Natural killer cell (primary cell): Measurements from ENCODE around the gene CAMTA1. TPM values are rescaled to one million over a fixed set of nuclear protein-coding genes. Genes with fewer than 3 reads are reported as not detected.

Experiments used
- ATAC-seq, 3 donors: fragments of 150-1000 bp in 2 of 3; fragments of 200-7000 bp in 1 of 3; cut with Tn5 transposase; 1 replicate in 1 of 3; 2 replicates in 2 of 3; pipeline ENCODE4 v1.10.0; 2021; ENCODE audit warnings: mild to moderate bottlenecking in 2 of 3, moderate library complexity in 2 of 3
- DNase-seq, 2 donors: peaks; one replicate each; pipeline versions ENCODE4 v3.0.0 to v3.0.0-alpha.2; 2013 to 2021; ENCODE audit warnings: mixed read lengths in 1 of 2
- H3K27ac ChIP-seq: one replicate; pipeline ENCODE4 v1.5.1; 2013; ENCODE audit warnings: mild to moderate bottlenecking, low read length
- H3K27me3 ChIP-seq: one replicate; pipeline ENCODE4 v1.6.1; 2013; ENCODE audit warnings: low read length; ENCODE audit not compliant: control insufficient read depth, insufficient read depth
- H3K36me3 ChIP-seq: one replicate; pipeline ENCODE4 v1.6.1; 2013; ENCODE audit warnings: low read length; ENCODE audit not compliant: control insufficient read depth, insufficient read depth
- H3K4me1 ChIP-seq: one replicate; pipeline ENCODE4 v1.6.1; 2013; ENCODE audit warnings: low read length; ENCODE audit not compliant: control insufficient read depth, insufficient read depth
- H3K4me3 ChIP-seq: one replicate; pipeline ENCODE4 v1.5.1; 2013; ENCODE audit warnings: low read length
- H3K9me3 ChIP-seq: one replicate; pipeline ENCODE4 v1.6.1; 2013; ENCODE audit warnings: low read length; ENCODE audit not compliant: control insufficient read depth, insufficient read depth
- H3K27ac Mint-ChIP-seq, 2 donors: one replicate each; pipeline ENCODE4 v1.8.0; 2022; ENCODE audit warnings: mild to moderate bottlenecking in 2 of 2, mixed read lengths in 2 of 2, moderate library complexity in 1 of 2
- H3K27me3 Mint-ChIP-seq, 2 donors: one replicate each; pipeline ENCODE4 v1.8.0; 2022; ENCODE audit warnings: low read depth in 2 of 2, mixed read lengths in 2 of 2
- H3K36me3 Mint-ChIP-seq: one replicate; pipeline ENCODE4 v1.8.0; 2022; ENCODE audit warnings: mixed read lengths
- H3K4me1 Mint-ChIP-seq, 2 donors: one replicate each; pipeline ENCODE4 v1.8.0; 2022; ENCODE audit warnings: mixed read lengths in 2 of 2
- H3K4me3 Mint-ChIP-seq: one replicate; pipeline ENCODE4 v1.8.0; 2022; ENCODE audit warnings: mild to moderate bottlenecking, moderate library complexity, mixed read lengths
- H3K9me3 Mint-ChIP-seq, 2 donors: one replicate each; pipeline ENCODE4 v1.8.0; 2022; ENCODE audit warnings: mixed read lengths in 2 of 2
- WGBS: methylation state at CpG from one replicate; pipeline ENCODE4 v1.1.7; 2013; ENCODE audit warnings: missing lambda C conversion rate; ENCODE audit not compliant: insufficient coverage; 5-methylcytosine and 5-hydroxymethylcytosine counted together
- intact Hi-C: fragments of 100-400 bp; cut with micrococcal nuclease; formaldehyde crosslinking; loops from one replicate; pipeline ENCODE4 v1.14.2; 2022
- total RNA-seq, 4 donors: library from RNA; stranded (reverse); fragments of 120-200 nt in 1 of 4; gene quantifications; one replicate each; pipeline versions ENCODE4 v1.2.3 to v1.2.4, GENCODE V29; 2013 to 2022
- TF ChIP-seq, protein P1 (sequence below): fragments of 200-600 bp; IDR thresholded peaks from one replicate; pipeline ENCODE4 v1.8.0; 2022; ENCODE audit warnings: antibody characterized with exemption

CAMTA1 gene
- total RNA-seq, 3 donors from 2014 or later (not counting 1 experiment from before 2014, with no cell fraction given) = 40.6 to 53.3 (median 44.9) TPM

DNA sequence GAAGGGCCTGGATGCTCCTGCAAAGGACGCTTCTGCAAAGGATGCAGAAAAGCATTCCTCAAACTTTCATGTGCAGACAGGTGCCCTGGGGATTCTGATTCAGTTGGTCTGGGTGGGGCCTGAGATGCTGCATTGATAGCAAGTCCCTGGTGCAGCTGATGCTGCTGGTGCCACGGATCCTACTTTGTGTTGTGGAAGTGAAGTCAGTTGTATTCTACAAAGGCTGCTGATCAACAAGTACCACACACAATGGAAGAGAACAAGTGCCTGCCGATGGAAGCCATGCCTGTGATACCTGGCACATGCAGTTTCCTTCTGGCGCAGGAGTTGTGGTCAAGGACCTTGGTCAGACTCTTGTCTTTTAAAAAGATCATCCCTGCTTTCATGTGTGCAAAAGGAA, 478.8 kb downstream of the CAMTA1 start:
- ATAC-seq (no peak), DNase-seq (no peak)
- peaks cover 3% of the 10 kb centered on the region for H3K9me3 ChIP-seq
- intact Hi-C loops = no loop called here
- no peaks in the 10 kb centered on the region for H3K27me3 ChIP-seq
- H3K27ac ChIP-seq = no peak overlapping the region
- H3K9me3 Mint-ChIP-seq = no peaks in the 10 kb centered on the region
- no peaks in the 10 kb centered on the region for H3K4me1 ChIP-seq
- H3K4me3 Mint-ChIP-seq = no peak overlapping the region
- H3K27me3 Mint-ChIP-seq = peaks cover 9 to 43% of the 10 kb centered on the region in 2 donors
- peaks cover under 1% of the 10 kb centered on the region for H3K36me3 Mint-ChIP-seq
- no peak overlapping the region for H3K27ac Mint-ChIP-seq
- TF ChIP-seq, protein P1, sequence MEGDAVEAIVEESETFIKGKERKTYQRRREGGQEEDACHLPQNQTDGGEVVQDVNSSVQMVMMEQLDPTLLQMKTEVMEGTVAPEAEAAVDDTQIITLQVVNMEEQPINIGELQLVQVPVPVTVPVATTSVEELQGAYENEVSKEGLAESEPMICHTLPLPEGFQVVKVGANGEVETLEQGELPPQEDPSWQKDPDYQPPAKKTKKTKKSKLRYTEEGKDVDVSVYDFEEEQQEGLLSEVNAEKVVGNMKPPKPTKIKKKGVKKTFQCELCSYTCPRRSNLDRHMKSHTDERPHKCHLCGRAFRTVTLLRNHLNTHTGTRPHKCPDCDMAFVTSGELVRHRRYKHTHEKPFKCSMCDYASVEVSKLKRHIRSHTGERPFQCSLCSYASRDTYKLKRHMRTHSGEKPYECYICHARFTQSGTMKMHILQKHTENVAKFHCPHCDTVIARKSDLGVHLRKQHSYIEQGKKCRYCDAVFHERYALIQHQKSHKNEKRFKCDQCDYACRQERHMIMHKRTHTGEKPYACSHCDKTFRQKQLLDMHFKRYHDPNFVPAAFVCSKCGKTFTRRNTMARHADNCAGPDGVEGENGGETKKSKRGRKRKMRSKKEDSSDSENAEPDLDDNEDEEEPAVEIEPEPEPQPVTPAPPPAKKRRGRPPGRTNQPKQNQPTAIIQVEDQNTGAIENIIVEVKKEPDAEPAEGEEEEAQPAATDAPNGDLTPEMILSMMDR = no peak
- no peaks in the 10 kb centered on the region for H3K36me3 ChIP-seq
- no peak overlapping the region for H3K4me3 ChIP-seq
- 90% methylated on average over 4 of the region's 4 CpGs for WGBS
- H3K4me1 Mint-ChIP-seq = no peaks in the 10 kb centered on the region

DNA sequence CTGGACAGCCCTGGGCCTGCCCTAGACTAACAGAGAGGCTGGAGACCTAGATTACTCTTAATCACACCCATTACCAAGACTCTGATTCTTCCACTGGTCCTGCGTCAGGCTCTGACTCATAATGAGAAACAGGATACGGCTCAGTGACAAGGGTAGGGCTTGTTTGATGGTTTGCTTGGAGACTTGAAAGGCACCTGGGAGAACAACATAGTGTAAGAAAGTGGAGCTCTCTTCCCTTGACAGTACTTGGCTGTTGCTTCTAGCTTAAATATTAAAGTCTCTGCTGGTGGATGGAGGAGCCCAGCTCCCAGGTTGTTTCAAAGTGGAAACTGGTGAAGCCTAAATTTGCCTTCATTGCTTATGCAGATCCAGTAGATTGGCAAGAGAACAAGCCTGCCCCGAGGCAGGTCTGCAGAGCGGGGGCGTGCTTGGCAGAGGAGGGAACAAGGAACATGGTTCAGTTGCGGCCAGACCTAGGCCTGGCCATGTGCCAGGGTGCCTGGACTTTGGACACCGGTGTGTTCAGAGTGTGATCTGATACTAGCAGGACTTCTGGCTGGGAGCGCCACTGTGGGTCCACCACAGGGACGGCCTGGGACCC, 480.6 kb downstream of the CAMTA1 start:
- Histone ChIP-seq H3K36me3 (no peaks in the 10 kb centered on the region), H3K4me3 (no peak overlapping the region), H3K27ac (no peak overlapping the region), H3K27me3 (no peaks in the 10 kb centered on the region), H3K4me1 (no peaks in the 10 kb centered on the region), H3K9me3 (peaks cover 3% of the 10 kb centered on the region)
- DNase-seq (no peak), ATAC-seq (no peak)
- Mint-ChIP-seq H3K4me1 (no peaks in the 10 kb centered on the region), H3K36me3 (peaks cover 6% of the 10 kb centered on the region), H3K27me3 (peaks cover 14 to 45% of the 10 kb centered on the region in 2 donors), H3K4me3 (no peak overlapping the region), H3K27ac (no peak overlapping the region), H3K9me3 (peaks cover 6% of the 10 kb centered on the region in 2 donors)
- intact Hi-C loops = no loop called here
- WGBS = 85% methylated on average over 9 of the region's 9 CpGs
- TF ChIP-seq, protein P1 = no peak

DNA sequence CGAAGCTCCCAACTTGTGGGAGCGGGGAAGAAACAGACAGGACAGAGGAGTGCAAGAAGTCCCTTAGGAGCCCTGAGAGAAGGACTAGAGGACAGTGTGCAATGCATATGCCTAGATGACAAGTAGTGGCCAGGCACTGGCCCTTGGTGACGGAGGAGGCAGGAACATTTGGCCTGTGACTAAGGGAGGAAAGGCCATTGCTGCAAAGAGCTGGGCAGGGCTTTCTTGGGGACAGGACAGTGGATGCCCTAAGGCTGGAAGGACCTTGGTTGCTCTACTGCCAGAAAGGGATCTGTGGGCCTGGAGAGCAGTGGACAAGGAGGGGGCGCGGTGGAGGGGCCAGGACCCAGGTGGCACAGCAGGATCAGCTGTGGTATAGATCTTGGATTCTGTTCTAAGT, 481.3 kb downstream of the CAMTA1 start:
- DNase-seq (no peak), ATAC-seq (no peak)
- 95% methylated on average over 5 of the region's 5 CpGs for WGBS
- Histone ChIP-seq H3K9me3 (peaks cover 3% of the 10 kb centered on the region), H3K27ac (no peak overlapping the region), H3K4me3 (no peak overlapping the region), H3K4me1 (no peaks in the 10 kb centered on the region), H3K36me3 (no peaks in the 10 kb centered on the region), H3K27me3 (no peaks in the 10 kb centered on the region)
- no peak overlapping the region for H3K27ac Mint-ChIP-seq
- no peaks in the 10 kb centered on the region for H3K4me1 Mint-ChIP-seq
- H3K4me3 Mint-ChIP-seq = no peak overlapping the region
- peaks cover 6% of the 10 kb centered on the region for H3K36me3 Mint-ChIP-seq
- TF ChIP-seq, protein P1 = no peak
- H3K27me3 Mint-ChIP-seq = peaks cover 14 to 52% of the 10 kb centered on the region in 2 donors
- H3K9me3 Mint-ChIP-seq = peaks cover 6% of the 10 kb centered on the region in 2 donors
- intact Hi-C loops = no loop called here

DNA sequence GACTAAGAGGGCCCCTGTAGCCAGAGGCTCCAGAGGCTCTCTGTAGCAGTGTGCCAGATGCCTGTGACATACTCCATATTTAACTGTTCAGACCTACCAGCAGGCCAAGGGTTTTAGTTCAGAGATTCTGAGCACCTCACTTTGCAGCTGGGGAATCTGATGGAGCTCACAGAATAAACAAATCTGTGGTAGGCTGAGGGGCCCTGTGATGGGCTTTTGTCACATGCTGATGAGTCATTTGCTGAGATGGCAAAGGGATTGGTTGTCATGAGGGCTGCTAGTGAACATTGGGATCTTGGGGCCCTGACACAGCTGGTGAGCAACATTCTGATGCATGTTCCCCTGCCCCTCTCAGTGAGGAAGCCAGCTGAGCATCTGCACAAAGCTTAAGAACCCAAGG, 482.2 kb downstream of the CAMTA1 start:
- Histone ChIP-seq H3K4me1 (no peaks in the 10 kb centered on the region), H3K9me3 (peaks cover 3% of the 10 kb centered on the region), H3K4me3 (no peak overlapping the region), H3K27ac (no peak overlapping the region), H3K36me3 (no peaks in the 10 kb centered on the region), H3K27me3 (no peaks in the 10 kb centered on the region)
- ATAC-seq (no peak), DNase-seq (no peak)
- Mint-ChIP-seq H3K9me3 (peaks cover 6% of the 10 kb centered on the region in 2 donors), H3K27me3 (peaks cover 14 to 62% of the 10 kb centered on the region in 2 donors), H3K4me1 (no peaks in the 10 kb centered on the region), H3K36me3 (peaks cover 6% of the 10 kb centered on the region), H3K4me3 (no peak overlapping the region), H3K27ac (no peak overlapping the region)
- intact Hi-C loops = no loop called here
- TF ChIP-seq, protein P1 = no peak
